ENCODE measurements around the gene CHRM1. TPM values are rescaled to one million over a fixed set of nuclear protein-coding genes. Genes with fewer than 3 reads are reported as not detected.

Gene CHRM1
- total RNA-seq, 1 donor from 2014 or later, result not detected

DNA sequence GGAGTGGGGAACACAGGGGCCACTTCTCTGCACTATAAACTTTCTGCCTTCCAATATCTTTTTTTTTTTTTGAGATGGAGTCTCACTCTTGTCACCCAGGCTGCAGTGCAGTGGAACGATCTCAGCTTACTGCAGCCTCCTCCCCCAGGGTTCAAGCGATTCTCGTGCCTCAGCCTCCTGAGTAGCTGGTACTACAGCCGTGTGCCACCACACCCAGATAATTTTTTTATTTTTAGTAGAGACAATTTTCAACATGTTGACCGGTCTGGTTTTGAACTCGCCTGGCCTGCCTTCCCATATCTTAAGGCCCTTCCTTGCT lies 38.8 kb downstream of the CHRM1 start:
- no peaks in the 10 kb centered on the region for H3K27me3 ChIP-seq (ENCODE audit: insufficient read depth, low read length)
- H3K4me1 Mint-ChIP-seq (ENCODE audit: low read depth, unreplicated experiment), result peaks cover 29% of the 10 kb centered on the region
- no peak for FAIRE-seq
- peak overlapping the region; percentile 100 for H3K9ac ChIP-seq (ENCODE audit: low read length)
- H3K27ac ChIP-seq (ENCODE audit: low read depth, low read length), result peak overlapping the region; percentile 97
- H3K9me3 ChIP-seq (ENCODE audit: insufficient read depth, low read depth, low read length), result no peaks in the 10 kb centered on the region
- H3K4me3 ChIP-seq (ENCODE audit: insufficient read depth, low read depth, low read length), result peak overlapping the region; percentile 81
- peaks cover 68% of the 10 kb centered on the region for H3K79me2 ChIP-seq (ENCODE audit: insufficient read depth, low read length)
- no peaks in the 10 kb centered on the region for H3K27me3 Mint-ChIP-seq (ENCODE audit: low read depth, unreplicated experiment)
- no peak for DNase-seq (ENCODE audit: low read depth)
- peak overlapping the region; percentile 87 for H3K4me2 ChIP-seq (ENCODE audit: low read length)
- H3K36me3 Mint-ChIP-seq (ENCODE audit: low read depth, unreplicated experiment), result peaks cover 33% of the 10 kb centered on the region
- peak overlapping the region; percentile 99 for H3K4me3 Mint-ChIP-seq (ENCODE audit: unreplicated experiment)
- H2AFZ ChIP-seq (ENCODE audit: low read depth, low read length), result no peak overlapping the region
- peaks cover 43% of the 10 kb centered on the region for H3K36me3 ChIP-seq (ENCODE audit: insufficient read depth, low read length)
- H3K9me3 Mint-ChIP-seq (ENCODE audit: unreplicated experiment), result no peaks in the 10 kb centered on the region
- H3K4me1 ChIP-seq (ENCODE audit: insufficient read depth, low read length), result peaks cover 32% of the 10 kb centered on the region
- peak overlapping the region; percentile 99 for H3K27ac Mint-ChIP-seq (ENCODE audit: unreplicated experiment)
- TF ChIP-seq EZH2 (IDR thresholded peaks at IDR 0.05; ENCODE audit: insufficient read depth, low read length), result no peak
- TF ChIP-seq, protein P1, sequence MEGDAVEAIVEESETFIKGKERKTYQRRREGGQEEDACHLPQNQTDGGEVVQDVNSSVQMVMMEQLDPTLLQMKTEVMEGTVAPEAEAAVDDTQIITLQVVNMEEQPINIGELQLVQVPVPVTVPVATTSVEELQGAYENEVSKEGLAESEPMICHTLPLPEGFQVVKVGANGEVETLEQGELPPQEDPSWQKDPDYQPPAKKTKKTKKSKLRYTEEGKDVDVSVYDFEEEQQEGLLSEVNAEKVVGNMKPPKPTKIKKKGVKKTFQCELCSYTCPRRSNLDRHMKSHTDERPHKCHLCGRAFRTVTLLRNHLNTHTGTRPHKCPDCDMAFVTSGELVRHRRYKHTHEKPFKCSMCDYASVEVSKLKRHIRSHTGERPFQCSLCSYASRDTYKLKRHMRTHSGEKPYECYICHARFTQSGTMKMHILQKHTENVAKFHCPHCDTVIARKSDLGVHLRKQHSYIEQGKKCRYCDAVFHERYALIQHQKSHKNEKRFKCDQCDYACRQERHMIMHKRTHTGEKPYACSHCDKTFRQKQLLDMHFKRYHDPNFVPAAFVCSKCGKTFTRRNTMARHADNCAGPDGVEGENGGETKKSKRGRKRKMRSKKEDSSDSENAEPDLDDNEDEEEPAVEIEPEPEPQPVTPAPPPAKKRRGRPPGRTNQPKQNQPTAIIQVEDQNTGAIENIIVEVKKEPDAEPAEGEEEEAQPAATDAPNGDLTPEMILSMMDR (IDR thresholded peaks at IDR 0.05; ENCODE audit: insufficient read depth, low read depth, low read length), result no peak
- peaks cover 49% of the 10 kb centered on the region for H4K20me1 ChIP-seq (ENCODE audit: insufficient read depth, low read length)

GRCh38 chr11:62881579-62882430 lies 39.4 kb downstream of the CHRM1 start:
- Histone ChIP-seq H3K27ac (ENCODE audit: low read depth, low read length) (peak overlapping the region; percentile 97), H3K4me2 (ENCODE audit: low read length) (peak overlapping the region; percentile 87), H3K9ac (ENCODE audit: low read length) (peak overlapping the region; percentile 100), H3K27me3 (ENCODE audit: insufficient read depth, low read length) (no peaks in the 10 kb centered on the region), H3K4me3 (ENCODE audit: insufficient read depth, low read depth, low read length) (peak overlapping the region; percentile 81), H3K36me3 (ENCODE audit: insufficient read depth, low read length) (peaks cover 38% of the 10 kb centered on the region), H3K4me1 (ENCODE audit: insufficient read depth, low read length) (peaks cover 32% of the 10 kb centered on the region), H3K79me2 (ENCODE audit: insufficient read depth, low read length) (peaks cover 65% of the 10 kb centered on the region), H3K9me3 (ENCODE audit: insufficient read depth, low read depth, low read length) (no peaks in the 10 kb centered on the region), H2AFZ (ENCODE audit: low read depth, low read length) (no peak overlapping the region), H4K20me1 (ENCODE audit: insufficient read depth, low read length) (peaks cover 43% of the 10 kb centered on the region)
- DNase-seq (ENCODE audit: low read depth) (peak; percentile 90), FAIRE-seq (no peak)
- TF ChIP-seq, protein P1 (IDR thresholded peaks at IDR 0.05; ENCODE audit: insufficient read depth, low read depth, low read length), result no peak
- TF ChIP-seq EZH2 (IDR thresholded peaks at IDR 0.05; ENCODE audit: insufficient read depth, low read length), result no peak
- no peaks in the 10 kb centered on the region for H3K27me3 Mint-ChIP-seq (ENCODE audit: low read depth, unreplicated experiment)
- peak overlapping the region; percentile 99 for H3K27ac Mint-ChIP-seq (ENCODE audit: unreplicated experiment)
- peak overlapping the region; percentile 99 for H3K4me3 Mint-ChIP-seq (ENCODE audit: unreplicated experiment)
- H3K9me3 Mint-ChIP-seq (ENCODE audit: unreplicated experiment), result no peaks in the 10 kb centered on the region
- H3K4me1 Mint-ChIP-seq (ENCODE audit: low read depth, unreplicated experiment), result peaks cover 29% of the 10 kb centered on the region
- H3K36me3 Mint-ChIP-seq (ENCODE audit: low read depth, unreplicated experiment), result peaks cover 30% of the 10 kb centered on the region
